ENCODE measurements around the gene WWOX.

Gene WWOX

GRCh38 chr16:78288888-78289287 lies 189.4 kb downstream of the WWOX start:
- Histone ChIP-seq H3K36me3 (ENCODE audit: insufficient read depth, low read length) (no peaks in the 10 kb centered on the region), H2AFZ (ENCODE audit: low read depth, low read length) (no peak overlapping the region), H3K4me3 (ENCODE audit: low read length) (no peak overlapping the region), H3K27me3 (ENCODE audit: insufficient read depth, low read length) (no peaks in the 10 kb centered on the region), H3K9me3 (ENCODE audit: low read length) (no peaks in the 10 kb centered on the region), H3K4me1 (ENCODE audit: insufficient read depth, low read length) (peaks cover 23% of the 10 kb centered on the region)

DNA sequence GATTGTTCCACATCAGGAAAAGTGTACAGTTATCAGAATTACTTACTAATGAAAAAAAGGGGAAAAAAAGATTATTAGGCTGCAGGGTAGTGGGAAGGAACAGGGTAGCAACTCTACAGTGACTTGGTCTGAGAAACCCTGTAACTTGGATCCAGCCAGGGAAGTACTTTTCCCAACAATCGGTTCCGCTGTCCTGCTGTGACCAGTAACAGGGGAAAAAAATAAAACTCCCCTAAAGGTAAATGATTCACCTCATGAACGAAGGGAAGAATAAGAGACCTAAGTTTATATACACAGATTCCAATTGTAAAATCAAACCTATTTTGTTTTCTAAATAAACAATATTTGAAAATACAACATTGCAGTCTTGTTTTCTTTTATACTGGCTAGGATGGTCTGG lies 189.9 kb downstream of the WWOX start:
- Histone ChIP-seq H2AFZ (ENCODE audit: low read depth, low read length) (peak overlapping the region; percentile 70), H3K9me3 (ENCODE audit: low read length) (no peaks in the 10 kb centered on the region), H3K27me3 (ENCODE audit: insufficient read depth, low read length) (no peaks in the 10 kb centered on the region), H3K4me1 (ENCODE audit: insufficient read depth, low read length) (peaks cover 23% of the 10 kb centered on the region), H3K4me3 (ENCODE audit: low read length) (no peak overlapping the region), H3K36me3 (ENCODE audit: insufficient read depth, low read length) (no peaks in the 10 kb centered on the region)

DNA sequence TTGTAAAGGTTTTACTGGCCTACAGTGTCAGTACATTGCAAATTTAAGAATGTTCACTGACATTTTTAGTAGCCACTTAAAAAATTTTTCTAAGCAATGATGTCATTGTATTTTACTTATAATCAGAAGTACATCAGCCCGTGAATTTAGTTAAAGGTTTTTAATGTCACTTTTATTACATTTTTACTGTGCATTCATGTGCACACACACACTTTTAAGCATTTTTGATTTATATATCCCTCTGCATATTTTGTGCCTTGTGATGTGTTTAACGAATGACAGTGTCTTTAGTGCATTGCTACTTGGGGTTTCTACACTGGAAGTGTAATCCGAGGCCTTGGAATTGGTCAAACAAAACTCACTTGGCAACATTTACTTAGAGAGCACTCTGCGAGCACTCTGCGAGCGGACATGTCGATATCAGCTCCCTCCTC lies 190.4 kb downstream of the WWOX start:
- H3K4me3 ChIP-seq (ENCODE audit: low read length) = peak overlapping the region; percentile 32
- H2AFZ ChIP-seq (ENCODE audit: low read depth, low read length) = peak overlapping the region; percentile 70
- no peaks in the 10 kb centered on the region for H3K36me3 ChIP-seq (ENCODE audit: insufficient read depth, low read length)
- H3K27me3 ChIP-seq (ENCODE audit: insufficient read depth, low read length) = no peaks in the 10 kb centered on the region
- H3K4me1 ChIP-seq (ENCODE audit: insufficient read depth, low read length) = peaks cover 23% of the 10 kb centered on the region
- no peaks in the 10 kb centered on the region for H3K9me3 ChIP-seq (ENCODE audit: low read length)

- Histone ChIP-seq H3K4me3 (ENCODE audit: low read length) (peak overlapping the region; percentile 32), H2AFZ (ENCODE audit: low read depth, low read length) (peak overlapping the region; percentile 70), H3K27me3 (ENCODE audit: insufficient read depth, low read length) (no peaks in the 10 kb centered on the region), H3K36me3 (ENCODE audit: insufficient read depth, low read length) (no peaks in the 10 kb centered on the region), H3K9me3 (ENCODE audit: low read length) (no peaks in the 10 kb centered on the region), H3K4me1 (ENCODE audit: insufficient read depth, low read length) (peaks cover 23% of the 10 kb centered on the region)
These were observed 190.9 kb downstream of the WWOX start for GRCh38 chr16:78290395-78290794.

- no peaks in the 10 kb centered on the region for H3K27me3 ChIP-seq (ENCODE audit: insufficient read depth, low read length)
- H3K4me3 ChIP-seq (ENCODE audit: low read length) = no peak overlapping the region
These were observed 191.6 kb downstream of the WWOX start for GRCh38 chr16:78290872-78291591.

GRCh38 chr16:78291604-78292003 lies 192.2 kb downstream of the WWOX start:
- Histone ChIP-seq H2AFZ (ENCODE audit: low read depth, low read length) (no peak overlapping the region), H3K27me3 (ENCODE audit: insufficient read depth, low read length) (no peaks in the 10 kb centered on the region), H3K4me3 (ENCODE audit: low read length) (no peak overlapping the region), H3K4me1 (ENCODE audit: insufficient read depth, low read length) (peaks cover 23% of the 10 kb centered on the region), H3K36me3 (ENCODE audit: insufficient read depth, low read length) (no peaks in the 10 kb centered on the region), H3K9me3 (ENCODE audit: low read length) (no peaks in the 10 kb centered on the region)

More at GRCh38 chr16:78290872-78291591, 191.6 kb downstream of the WWOX start:
- Histone ChIP-seq H3K4me1 (ENCODE audit: insufficient read depth, low read length) (peaks cover 23% of the 10 kb centered on the region), H2AFZ (ENCODE audit: low read depth, low read length) (no peak overlapping the region), H3K9me3 (ENCODE audit: low read length) (no peaks in the 10 kb centered on the region), H3K36me3 (ENCODE audit: insufficient read depth, low read length) (no peaks in the 10 kb centered on the region)

- Histone ChIP-seq H3K27me3 (ENCODE audit: insufficient read depth, low read length) (no peaks in the 10 kb centered on the region), H3K4me3 (ENCODE audit: low read length) (no peak overlapping the region), H2AFZ (ENCODE audit: low read depth, low read length) (no peak overlapping the region), H3K4me1 (ENCODE audit: insufficient read depth, low read length) (peaks cover 23% of the 10 kb centered on the region), H3K36me3 (ENCODE audit: insufficient read depth, low read length) (no peaks in the 10 kb centered on the region), H3K9me3 (ENCODE audit: low read length) (no peaks in the 10 kb centered on the region)
These were observed 192.8 kb downstream of the WWOX start for GRCh38 chr16:78292086-78292843.

DNA sequence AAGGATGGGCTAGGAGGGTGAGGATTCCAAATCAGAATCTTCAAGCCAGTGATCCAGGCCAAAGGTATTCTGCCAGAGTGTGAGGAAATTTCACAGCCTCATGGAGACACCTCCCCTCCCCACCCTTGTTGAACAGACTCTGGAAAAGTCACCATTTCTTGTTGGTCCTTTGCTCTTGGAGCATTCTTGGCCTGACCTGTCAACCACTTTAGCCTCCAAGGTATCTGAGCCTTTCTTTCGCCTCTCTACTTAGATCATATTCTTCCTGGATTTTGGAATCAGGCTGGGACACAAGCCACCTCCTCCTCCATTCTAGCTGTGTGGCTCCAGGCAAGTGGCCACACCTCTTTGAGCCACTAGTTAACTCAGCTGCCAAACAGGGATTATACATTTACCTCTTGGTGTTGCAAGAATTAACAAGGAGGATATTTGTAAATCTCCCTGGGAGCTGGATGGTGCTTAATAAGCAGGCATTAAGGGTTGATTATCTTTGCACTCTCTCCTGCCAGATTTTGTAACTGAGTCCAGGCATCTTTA lies 193.5 kb downstream of the WWOX start:
- Histone ChIP-seq H3K36me3 (ENCODE audit: insufficient read depth, low read length) (no peaks in the 10 kb centered on the region), H3K4me1 (ENCODE audit: insufficient read depth, low read length) (peaks cover 21% of the 10 kb centered on the region), H2AFZ (ENCODE audit: low read depth, low read length) (no peak overlapping the region)

GRCh38 chr16:78294538-78295225 lies 195.2 kb downstream of the WWOX start:
- Histone ChIP-seq H3K36me3 (ENCODE audit: insufficient read depth, low read length) (no peaks in the 10 kb centered on the region), H3K9me3 (ENCODE audit: low read length) (no peaks in the 10 kb centered on the region), H2AFZ (ENCODE audit: low read depth, low read length) (no peak overlapping the region), H3K4me1 (ENCODE audit: insufficient read depth, low read length) (peaks cover 7% of the 10 kb centered on the region), H3K4me3 (ENCODE audit: low read length) (no peak overlapping the region), H3K27me3 (ENCODE audit: insufficient read depth, low read length) (no peaks in the 10 kb centered on the region)

More for the DNA sequence above, 193.5 kb downstream of the WWOX start:
- no peak overlapping the region for H3K4me3 ChIP-seq (ENCODE audit: low read length)
- H3K27me3 ChIP-seq (ENCODE audit: insufficient read depth, low read length) = no peaks in the 10 kb centered on the region
- H3K9me3 ChIP-seq (ENCODE audit: low read length) = no peaks in the 10 kb centered on the region

GRCh38 chr16:78297066-78297666 lies 197.7 kb downstream of the WWOX start:
- no peak overlapping the region for H2AFZ ChIP-seq (ENCODE audit: low read depth, low read length)
- no peaks in the 10 kb centered on the region for H3K36me3 ChIP-seq (ENCODE audit: insufficient read depth, low read length)
- H3K4me3 ChIP-seq (ENCODE audit: low read length) = no peak overlapping the region
- H3K4me1 ChIP-seq (ENCODE audit: insufficient read depth, low read length) = no peaks in the 10 kb centered on the region
- no peaks in the 10 kb centered on the region for H3K9me3 ChIP-seq (ENCODE audit: low read length)
- no peaks in the 10 kb centered on the region for H3K27me3 ChIP-seq (ENCODE audit: insufficient read depth, low read length)

- no peak overlapping the region for H2AFZ ChIP-seq (ENCODE audit: low read depth, low read length)
- no peaks in the 10 kb centered on the region for H3K4me1 ChIP-seq (ENCODE audit: insufficient read depth, low read length)
- H3K36me3 ChIP-seq (ENCODE audit: insufficient read depth, low read length) = no peaks in the 10 kb centered on the region
- no peaks in the 10 kb centered on the region for H3K27me3 ChIP-seq (ENCODE audit: insufficient read depth, low read length)
- no peak overlapping the region for H3K4me3 ChIP-seq (ENCODE audit: low read length)
- H3K9me3 ChIP-seq (ENCODE audit: low read length) = no peaks in the 10 kb centered on the region
These were observed 199.5 kb downstream of the WWOX start for GRCh38 chr16:78298986-78299385.

DNA sequence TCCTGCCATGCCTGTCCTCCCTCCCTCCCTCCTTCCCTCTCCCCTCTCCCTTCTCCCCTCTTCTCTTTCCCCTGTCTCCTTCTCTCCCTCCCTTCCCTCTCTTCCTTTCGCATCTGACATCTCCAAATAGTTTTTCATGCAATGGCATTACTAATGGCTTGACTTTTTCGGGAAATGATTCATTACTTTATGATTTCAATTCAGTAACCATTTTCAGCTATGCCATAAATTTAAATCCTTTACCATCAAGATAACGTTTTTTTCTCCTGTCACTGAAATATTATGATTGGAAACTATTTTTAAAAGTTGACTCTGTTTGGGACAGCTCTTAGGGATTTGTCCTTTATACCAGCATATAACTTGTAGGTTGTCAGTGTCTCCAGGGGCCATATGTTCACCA lies 201.0 kb downstream of the WWOX start:
- H2AFZ ChIP-seq (ENCODE audit: low read depth, low read length) = no peak overlapping the region
- H3K27me3 ChIP-seq (ENCODE audit: insufficient read depth, low read length) = no peaks in the 10 kb centered on the region
- H3K9me3 ChIP-seq (ENCODE audit: low read length) = no peaks in the 10 kb centered on the region
- no peaks in the 10 kb centered on the region for H3K36me3 ChIP-seq (ENCODE audit: insufficient read depth, low read length)
- H3K4me1 ChIP-seq (ENCODE audit: insufficient read depth, low read length) = no peaks in the 10 kb centered on the region
- H3K4me3 ChIP-seq (ENCODE audit: low read length) = no peak overlapping the region
